ENCODE results near the gene TNS4.

The TNS4 gene

DNA sequence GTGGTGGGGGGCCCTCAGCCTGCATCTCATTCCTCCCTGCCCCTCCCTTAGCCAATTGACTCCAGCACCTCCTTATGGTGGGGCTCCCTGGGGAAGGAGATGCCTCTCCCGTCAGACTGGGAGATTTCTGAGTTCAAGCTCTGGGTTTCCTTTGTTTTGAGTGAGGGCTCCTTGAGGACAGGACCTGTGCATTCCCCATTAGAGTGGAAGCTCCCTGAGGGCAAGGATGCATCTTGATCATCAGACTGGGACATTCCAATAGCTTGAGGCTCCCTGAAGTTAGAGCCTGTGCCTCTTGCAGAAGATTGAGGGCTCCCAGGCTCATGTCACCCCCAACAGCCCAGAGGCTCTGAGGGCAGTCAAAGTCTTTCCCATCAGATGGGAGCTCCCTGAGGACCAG is 23.6 kb downstream of the TNS4 start:
- Histone ChIP-seq H3K9me3 (ENCODE audit: control insufficient read depth in 1 of 2, low read length in 2 of 2) (no peaks in the 10 kb centered on the region), H3K4me3 (ENCODE audit: low read depth in 1 of 2, low read length in 2 of 2) (no peak overlapping the region), H3K36me3 (ENCODE audit: control insufficient read depth in 1 of 2, insufficient read depth in 2 of 2, low read length in 2 of 2) (no peaks in the 10 kb centered on the region), H3K27ac (ENCODE audit: low read length) (no peak overlapping the region), H3K27me3 (ENCODE audit: low read depth, low read length) (no peaks in the 10 kb centered on the region), H3K4me1 (ENCODE audit: control insufficient read depth in 1 of 2, insufficient read depth in 2 of 2, low read length in 2 of 2) (peaks cover 0 to 35% of the 10 kb centered on the region in 2 donors)

DNA sequence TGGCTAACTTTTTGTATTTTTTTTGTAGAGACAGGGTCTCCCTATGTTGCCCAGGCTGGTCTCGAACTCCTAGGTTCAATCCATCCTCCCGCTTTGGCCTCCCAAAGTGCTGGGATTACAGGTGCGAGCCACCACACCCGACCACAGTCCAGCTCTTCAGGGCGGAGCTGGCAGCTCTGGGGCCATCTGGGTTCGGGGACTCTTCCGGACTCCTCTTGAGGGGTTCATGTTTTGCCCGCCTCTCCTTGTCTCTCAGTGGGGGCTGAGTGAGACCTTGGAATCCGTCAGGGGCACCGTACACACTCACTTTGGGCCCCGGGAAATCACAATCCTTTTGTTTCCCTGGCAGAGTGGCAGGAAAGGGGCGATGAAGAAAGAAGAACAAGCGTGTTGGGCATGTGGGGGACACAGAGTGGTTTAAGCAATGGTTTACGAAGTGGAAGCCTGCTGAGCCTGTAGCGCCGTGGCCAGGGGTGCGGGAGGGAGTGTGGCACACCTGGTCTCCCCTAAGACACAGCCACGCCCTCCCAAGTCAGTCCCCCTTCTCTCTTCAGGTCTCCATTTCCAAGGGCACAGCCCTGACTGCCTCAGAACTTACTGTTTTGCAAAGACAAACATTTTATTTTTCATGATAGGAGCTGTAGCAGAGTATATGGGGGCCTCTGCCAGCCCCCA is 26.1 kb downstream of the TNS4 start:
- no peaks in the 10 kb centered on the region for H3K36me3 ChIP-seq (ENCODE audit: control insufficient read depth in 1 of 2, insufficient read depth in 2 of 2, low read length in 2 of 2)
- peak overlapping the region; percentile 31 for H3K27ac ChIP-seq (ENCODE audit: low read length)
- no peak overlapping the region for H3K4me3 ChIP-seq (ENCODE audit: low read depth in 1 of 2, low read length in 2 of 2)
- H3K4me1 ChIP-seq (ENCODE audit: control insufficient read depth in 1 of 2, insufficient read depth in 2 of 2, low read length in 2 of 2), result peaks cover 6 to 53% of the 10 kb centered on the region in 2 donors
- H3K9me3 ChIP-seq (ENCODE audit: control insufficient read depth in 1 of 2, low read length in 2 of 2), result no peaks in the 10 kb centered on the region
- no peaks in the 10 kb centered on the region for H3K27me3 ChIP-seq (ENCODE audit: low read depth, low read length)

DNA sequence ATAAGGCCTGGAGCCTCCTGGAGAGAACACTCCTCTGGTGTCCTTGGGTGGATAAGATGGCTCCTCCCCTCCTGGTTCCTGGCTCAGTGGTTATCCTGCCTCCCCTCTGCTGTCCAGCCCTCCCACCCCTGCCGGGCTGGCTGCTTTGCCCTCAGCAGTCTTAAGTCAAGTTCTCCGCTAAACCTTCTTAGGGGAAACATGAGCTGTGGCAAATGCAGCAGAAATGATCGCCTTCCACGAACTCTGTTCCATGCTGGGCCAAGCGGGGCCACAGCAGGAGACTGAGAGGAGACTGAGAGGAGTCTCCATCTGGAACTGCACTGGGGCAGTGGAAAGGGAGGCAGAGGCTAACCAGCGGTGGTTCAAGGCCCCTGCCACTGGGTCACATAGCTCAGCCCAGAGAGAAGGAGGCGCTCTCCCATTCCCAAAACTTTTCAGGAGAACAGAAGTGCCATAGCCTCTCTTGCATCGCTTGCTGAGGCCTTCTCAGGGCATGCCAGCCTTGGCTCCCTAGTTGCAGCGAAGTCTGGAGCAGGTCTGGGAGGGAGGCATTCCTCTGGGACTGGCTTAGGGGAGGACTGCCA is 26.9 kb downstream of the TNS4 start:
- Histone ChIP-seq H3K27ac (ENCODE audit: low read length) (no peak overlapping the region), H3K36me3 (ENCODE audit: control insufficient read depth in 1 of 2, insufficient read depth in 2 of 2, low read length in 2 of 2) (no peaks in the 10 kb centered on the region), H3K27me3 (ENCODE audit: low read depth, low read length) (no peaks in the 10 kb centered on the region), H3K4me1 (ENCODE audit: control insufficient read depth in 1 of 2, insufficient read depth in 2 of 2, low read length in 2 of 2) (peaks cover 6 to 53% of the 10 kb centered on the region in 2 donors), H3K4me3 (ENCODE audit: low read depth in 1 of 2, low read length in 2 of 2) (no peak overlapping the region), H3K9me3 (ENCODE audit: control insufficient read depth in 1 of 2, low read length in 2 of 2) (no peaks in the 10 kb centered on the region)

DNA sequence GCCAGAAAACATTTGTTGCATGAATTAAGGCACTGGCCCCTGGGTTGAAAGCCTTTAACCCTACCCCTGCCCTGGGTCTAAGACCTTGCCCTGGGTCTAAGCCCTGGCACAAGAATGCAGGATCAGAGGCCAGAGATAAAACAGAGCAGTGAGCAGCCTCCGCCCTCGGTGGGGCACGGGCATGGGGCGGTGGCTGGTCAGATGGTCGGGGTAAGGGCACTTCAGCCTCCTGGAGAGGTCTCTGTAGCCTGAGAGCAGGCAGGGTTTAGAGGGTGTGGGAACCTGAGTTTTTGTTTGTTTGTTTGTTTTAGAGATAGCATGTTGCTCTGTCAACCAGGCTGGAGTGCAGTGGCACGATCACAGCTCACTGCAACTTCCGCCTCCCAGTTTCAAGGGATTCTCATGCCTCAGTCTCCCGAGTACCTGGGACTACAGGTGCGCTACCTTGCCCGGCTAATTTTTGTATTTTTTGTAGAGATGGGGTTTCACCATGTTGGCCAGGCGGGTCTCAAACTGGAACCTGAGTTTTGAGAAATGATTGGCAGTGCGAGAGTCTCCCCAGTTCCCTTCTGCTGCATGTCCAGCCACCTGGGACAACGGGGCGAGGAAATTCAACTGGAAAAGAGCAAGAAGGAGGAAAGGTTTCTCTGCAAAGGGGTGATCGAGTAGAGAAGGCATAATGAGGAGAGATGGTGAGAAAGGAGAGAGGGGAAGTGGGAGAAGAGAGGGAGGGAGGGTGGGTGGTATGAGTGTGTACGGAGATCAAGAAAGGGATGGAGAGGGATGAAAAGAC is 27.7 kb downstream of the TNS4 start:
- peak overlapping the region; percentile 22 for H3K27ac ChIP-seq (ENCODE audit: low read length)
- no peaks in the 10 kb centered on the region for H3K27me3 ChIP-seq (ENCODE audit: low read depth, low read length)
- H3K9me3 ChIP-seq (ENCODE audit: control insufficient read depth in 1 of 2, low read length in 2 of 2), result no peaks in the 10 kb centered on the region
- peaks cover 6 to 53% of the 10 kb centered on the region in 2 donors for H3K4me1 ChIP-seq (ENCODE audit: control insufficient read depth in 1 of 2, insufficient read depth in 2 of 2, low read length in 2 of 2)
- H3K4me3 ChIP-seq (ENCODE audit: low read depth in 1 of 2, low read length in 2 of 2), result no peak overlapping the region
- no peaks in the 10 kb centered on the region for H3K36me3 ChIP-seq (ENCODE audit: control insufficient read depth in 1 of 2, insufficient read depth in 2 of 2, low read length in 2 of 2)

DNA sequence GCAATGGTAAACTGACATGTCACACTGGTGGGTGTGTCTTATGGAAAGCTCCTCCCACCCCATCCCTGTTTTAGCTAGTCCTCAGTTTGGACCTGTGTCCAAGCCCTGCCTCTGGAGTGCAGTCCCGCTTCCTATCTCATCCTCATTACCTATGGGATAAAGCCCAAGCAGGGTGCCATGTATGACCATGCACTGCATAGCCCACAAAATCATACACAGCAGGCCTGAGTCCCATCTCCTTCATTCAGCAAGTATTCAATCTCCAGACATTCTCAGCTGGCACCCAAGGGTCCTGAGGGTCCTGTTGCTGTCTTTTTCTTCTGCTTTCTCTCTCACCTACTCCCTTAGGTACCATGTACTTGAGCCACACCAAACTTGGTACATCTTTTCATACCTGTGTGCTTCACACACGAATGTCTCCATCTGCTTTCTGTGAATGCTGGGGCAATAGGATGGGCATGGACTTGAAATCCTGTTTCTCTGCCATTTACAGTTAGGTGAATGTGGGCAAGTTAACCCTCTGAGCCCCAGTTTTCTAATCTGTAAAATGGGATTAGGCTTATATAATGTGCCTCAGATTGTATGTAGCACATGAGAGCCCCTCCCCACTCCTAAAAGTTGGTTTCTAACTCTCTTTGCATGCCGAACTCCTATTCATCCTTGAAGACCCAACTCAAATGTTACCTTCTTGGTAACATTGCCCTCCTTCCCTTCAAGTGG is 28.5 kb downstream of the TNS4 start:
- Histone ChIP-seq H3K4me3 (ENCODE audit: low read depth in 1 of 2, low read length in 2 of 2) (no peak overlapping the region), H3K27me3 (ENCODE audit: low read depth, low read length) (no peaks in the 10 kb centered on the region), H3K27ac (ENCODE audit: low read length) (peak overlapping the region; percentile 22), H3K9me3 (ENCODE audit: control insufficient read depth in 1 of 2, low read length in 2 of 2) (no peaks in the 10 kb centered on the region), H3K4me1 (ENCODE audit: control insufficient read depth in 1 of 2, insufficient read depth in 2 of 2, low read length in 2 of 2) (peaks cover 6 to 53% of the 10 kb centered on the region in 2 donors), H3K36me3 (ENCODE audit: control insufficient read depth in 1 of 2, insufficient read depth in 2 of 2, low read length in 2 of 2) (no peaks in the 10 kb centered on the region)

DNA sequence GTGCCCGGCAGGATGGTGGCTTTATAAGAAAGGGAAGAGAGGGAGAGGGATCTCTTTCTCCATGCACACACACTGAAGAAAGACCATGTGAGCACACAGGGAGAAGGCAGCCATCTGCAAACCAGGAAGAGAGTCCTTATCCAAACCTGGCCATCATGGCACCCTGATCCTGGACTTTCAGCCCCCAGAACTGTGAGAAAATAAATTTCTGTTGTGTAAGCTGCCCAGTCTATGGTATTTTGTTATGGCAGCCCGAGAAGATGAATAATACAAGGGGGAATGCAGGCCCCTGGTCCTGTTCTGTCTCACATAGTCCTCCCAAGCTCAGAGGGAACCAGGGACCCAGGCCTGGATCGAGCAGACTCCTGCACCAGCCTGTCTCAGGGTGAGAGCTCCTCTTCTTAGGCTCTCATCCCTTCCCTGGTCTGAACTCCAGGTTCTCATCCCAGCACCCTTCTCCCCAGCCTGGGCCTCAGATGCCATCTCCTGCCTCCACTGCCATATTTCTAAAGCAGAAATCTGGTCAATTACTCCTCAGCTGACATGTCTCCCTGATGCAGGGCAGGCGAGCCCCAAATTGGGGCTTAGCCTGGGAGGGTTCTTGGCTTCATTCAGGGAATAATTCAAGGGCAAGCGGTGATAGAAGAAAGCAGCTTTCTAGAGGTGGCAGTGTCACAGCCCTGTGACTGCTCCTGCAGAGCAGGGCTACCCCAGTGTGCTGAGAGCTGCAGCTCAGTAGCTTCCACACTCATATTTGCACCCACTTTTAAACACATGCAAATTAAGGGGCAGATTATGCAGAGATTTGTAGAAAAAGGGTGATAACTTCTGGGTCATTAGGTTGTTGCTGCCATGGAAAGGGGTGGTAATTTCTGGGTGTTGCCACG is 29.3 kb downstream of the TNS4 start:
- H3K27ac ChIP-seq (ENCODE audit: low read length), result peak overlapping the region; percentile 81
- no peaks in the 10 kb centered on the region for H3K27me3 ChIP-seq (ENCODE audit: low read depth, low read length)
- peaks cover 6 to 53% of the 10 kb centered on the region in 2 donors for H3K4me1 ChIP-seq (ENCODE audit: control insufficient read depth in 1 of 2, insufficient read depth in 2 of 2, low read length in 2 of 2)
- H3K4me3 ChIP-seq (ENCODE audit: low read depth in 1 of 2, low read length in 2 of 2), result no peak overlapping the region
- no peaks in the 10 kb centered on the region for H3K9me3 ChIP-seq (ENCODE audit: control insufficient read depth in 1 of 2, low read length in 2 of 2)
- no peaks in the 10 kb centered on the region for H3K36me3 ChIP-seq (ENCODE audit: control insufficient read depth in 1 of 2, insufficient read depth in 2 of 2, low read length in 2 of 2)

DNA sequence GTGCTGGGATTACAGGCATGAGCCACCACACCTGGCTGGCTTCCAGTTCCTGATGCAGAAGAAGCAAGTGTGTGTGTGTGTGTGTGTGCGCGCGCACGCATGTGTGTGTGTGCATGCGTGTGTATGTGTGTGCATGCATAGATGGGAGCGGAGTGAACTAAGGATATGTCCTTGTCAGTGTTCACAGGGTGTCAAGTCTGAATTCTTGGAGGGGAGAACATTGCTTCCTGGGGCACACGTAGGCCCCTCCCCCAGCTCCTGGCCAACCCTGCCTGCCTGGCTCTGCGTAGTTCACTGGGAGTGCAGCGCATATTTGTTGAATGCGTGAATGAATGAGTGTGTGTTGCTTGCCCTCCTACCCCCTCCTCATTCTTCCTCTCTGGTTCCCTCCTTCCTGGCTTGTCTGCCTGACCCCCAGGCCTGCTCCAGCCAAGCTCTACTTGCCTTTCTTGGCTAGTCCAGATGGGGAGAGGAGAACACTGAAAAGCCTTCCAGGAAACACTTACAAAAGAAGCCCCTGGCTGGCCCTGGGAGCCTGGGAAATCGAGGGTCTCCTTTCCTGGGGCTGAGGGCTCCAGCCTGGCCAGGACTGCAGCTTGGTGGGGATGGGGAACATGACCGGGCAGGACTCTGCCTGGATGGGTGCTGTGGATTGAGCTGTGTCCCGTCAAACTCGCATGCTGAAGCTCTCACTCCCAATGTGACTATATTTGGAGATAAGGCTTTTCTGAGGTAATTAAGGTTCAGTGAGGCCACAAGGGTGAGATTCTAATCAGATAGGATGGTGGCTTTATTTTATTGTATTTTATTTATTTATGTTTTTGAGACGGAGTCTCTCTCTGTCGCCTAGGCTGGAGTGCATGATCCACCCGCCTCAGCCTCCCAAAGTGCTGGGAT is 30.2 kb downstream of the TNS4 start:
- no peaks in the 10 kb centered on the region for H3K27me3 ChIP-seq (ENCODE audit: low read depth, low read length)
- peak overlapping the region; percentile 81 for H3K27ac ChIP-seq (ENCODE audit: low read length)
- no peaks in the 10 kb centered on the region for H3K36me3 ChIP-seq (ENCODE audit: control insufficient read depth in 1 of 2, insufficient read depth in 2 of 2, low read length in 2 of 2)
- H3K4me3 ChIP-seq (ENCODE audit: low read depth in 1 of 2, low read length in 2 of 2), result no peak overlapping the region
- H3K9me3 ChIP-seq (ENCODE audit: control insufficient read depth in 1 of 2, low read length in 2 of 2), result no peaks in the 10 kb centered on the region
- H3K4me1 ChIP-seq (ENCODE audit: control insufficient read depth in 1 of 2, insufficient read depth in 2 of 2, low read length in 2 of 2), result peaks cover 6 to 49% of the 10 kb centered on the region in 2 donors

DNA sequence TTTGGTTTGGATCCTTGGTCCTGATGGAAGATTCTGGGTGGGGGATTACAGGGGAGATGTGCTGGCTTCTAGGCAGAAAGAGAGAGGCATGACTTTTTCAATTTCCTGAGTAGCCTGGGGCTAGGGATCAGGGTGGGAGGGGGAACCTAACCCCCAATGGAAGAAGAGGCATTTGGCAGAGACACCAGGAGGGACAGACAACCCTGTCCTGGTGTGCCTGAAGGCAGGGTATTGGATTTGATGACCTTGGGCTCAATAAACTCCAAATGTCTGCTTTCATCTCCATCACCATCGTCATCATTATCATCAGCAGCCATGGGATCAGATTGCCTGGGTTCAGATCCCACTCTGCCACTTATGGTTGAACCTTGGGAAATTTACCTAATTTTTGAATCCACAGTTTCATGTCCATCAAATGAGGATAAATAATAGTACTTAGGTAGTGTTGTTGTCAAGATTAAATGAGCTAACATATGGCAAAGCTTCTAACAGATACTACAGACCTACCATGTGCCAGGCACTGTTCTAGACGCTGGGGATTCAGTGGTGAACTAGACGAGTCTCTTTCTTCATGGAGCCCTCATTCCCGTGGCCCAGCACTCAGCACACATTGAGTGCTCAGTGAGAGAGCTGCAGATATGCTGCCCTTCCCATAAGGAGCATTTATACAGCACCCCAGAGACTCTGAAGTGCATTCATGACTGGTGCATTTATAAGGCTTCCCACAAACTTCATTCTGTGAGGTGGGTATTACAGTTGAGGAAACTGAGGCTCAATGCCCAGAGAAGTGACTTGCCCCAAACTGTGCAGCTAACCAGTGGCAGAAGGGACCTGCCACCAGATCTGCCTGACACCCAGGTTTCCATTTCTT is 31.4 kb downstream of the TNS4 start:
- peaks cover 6 to 40% of the 10 kb centered on the region in 2 donors for H3K4me1 ChIP-seq (ENCODE audit: control insufficient read depth in 1 of 2, insufficient read depth in 2 of 2, low read length in 2 of 2)
- H3K9me3 ChIP-seq (ENCODE audit: control insufficient read depth in 1 of 2, low read length in 2 of 2), result no peaks in the 10 kb centered on the region
- H3K27ac ChIP-seq (ENCODE audit: low read length), result no peak overlapping the region
- no peaks in the 10 kb centered on the region for H3K27me3 ChIP-seq (ENCODE audit: low read depth, low read length)
- no peak overlapping the region for H3K4me3 ChIP-seq (ENCODE audit: low read depth in 1 of 2, low read length in 2 of 2)
- H3K36me3 ChIP-seq (ENCODE audit: control insufficient read depth in 1 of 2, insufficient read depth in 2 of 2, low read length in 2 of 2), result no peaks in the 10 kb centered on the region

DNA sequence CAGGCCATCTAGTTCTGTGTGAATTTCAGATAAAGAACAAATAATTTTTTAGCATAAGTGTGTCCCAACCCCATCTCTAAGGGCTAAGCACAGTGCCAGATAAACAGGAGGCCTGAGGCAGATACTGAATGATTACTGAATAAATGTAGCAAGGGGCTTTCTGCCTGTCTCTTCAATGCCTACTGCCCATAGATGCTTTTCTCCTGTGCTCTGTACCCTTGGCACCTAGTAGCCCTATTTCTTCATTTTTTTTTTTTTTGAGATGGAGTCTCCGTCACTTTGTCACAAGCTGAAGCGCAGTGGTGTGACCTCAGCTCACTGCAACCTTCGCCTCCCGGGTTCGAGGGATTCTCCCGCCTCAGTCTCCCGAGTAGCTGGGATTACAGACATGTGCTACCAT is 32.9 kb downstream of the TNS4 start:
- no peaks in the 10 kb centered on the region for H3K9me3 ChIP-seq (ENCODE audit: control insufficient read depth in 1 of 2, low read length in 2 of 2)
- H3K27ac ChIP-seq (ENCODE audit: low read length), result no peak overlapping the region
- H3K4me1 ChIP-seq (ENCODE audit: control insufficient read depth in 1 of 2, insufficient read depth in 2 of 2, low read length in 2 of 2), result peaks cover 6 to 31% of the 10 kb centered on the region in 2 donors
- H3K27me3 ChIP-seq (ENCODE audit: low read depth, low read length), result no peaks in the 10 kb centered on the region
- no peak overlapping the region for H3K4me3 ChIP-seq (ENCODE audit: low read depth in 1 of 2, low read length in 2 of 2)
- H3K36me3 ChIP-seq (ENCODE audit: control insufficient read depth in 1 of 2, insufficient read depth in 2 of 2, low read length in 2 of 2), result no peaks in the 10 kb centered on the region

Measured in muscle layer of duodenum (tissue), 2 donors.